ENCODE measurements around the gene GDF9. TPM values are rescaled to one million over a fixed set of nuclear protein-coding genes. Genes with fewer than 3 reads are reported as not detected.

Gene GDF9
- total and polyA plus RNA-seq, 10 of the 15 experiments (the other 5 are each of a cell fraction or from before 2014, with no cell fraction given): 0.11 to 1.5 (median 0.34) TPM

GRCh38 chr5:132832612-132833011, 33.7 kb downstream of the GDF9 start:
- no TSS peak for BruUV-seq (replicated peaks)
- TF ChIP-seq ETV6 (conservative IDR thresholded peaks at IDR 0.05 in 1 of 2, IDR thresholded peaks at IDR 0.05 in 1 of 2; ENCODE audit: borderline replicate concordance in 1 of 2, low read depth in 1 of 2) (no peak), TBL1XR1 (IDR thresholded peaks at IDR 0.05; ENCODE audit: low read depth, low read length) (no peak), MXI1 (IDR thresholded peaks at IDR 0.05; ENCODE audit: low read depth, low read length) (no peak), ZBTB4 (CRISPR knock-in tag; IDR thresholded peaks at IDR 0.05) (no peak), BCL3 (IDR thresholded peaks at IDR 0.05; ENCODE audit: borderline replicate concordance, insufficient read depth, low read depth, low read length, poor library complexity, severe bottlenecking) (peak; percentile 80), CEBPZ (IDR thresholded peaks at IDR 0.05; ENCODE audit: low read depth, low read length) (no peak)
- TF ChIP-seq, protein P1, sequence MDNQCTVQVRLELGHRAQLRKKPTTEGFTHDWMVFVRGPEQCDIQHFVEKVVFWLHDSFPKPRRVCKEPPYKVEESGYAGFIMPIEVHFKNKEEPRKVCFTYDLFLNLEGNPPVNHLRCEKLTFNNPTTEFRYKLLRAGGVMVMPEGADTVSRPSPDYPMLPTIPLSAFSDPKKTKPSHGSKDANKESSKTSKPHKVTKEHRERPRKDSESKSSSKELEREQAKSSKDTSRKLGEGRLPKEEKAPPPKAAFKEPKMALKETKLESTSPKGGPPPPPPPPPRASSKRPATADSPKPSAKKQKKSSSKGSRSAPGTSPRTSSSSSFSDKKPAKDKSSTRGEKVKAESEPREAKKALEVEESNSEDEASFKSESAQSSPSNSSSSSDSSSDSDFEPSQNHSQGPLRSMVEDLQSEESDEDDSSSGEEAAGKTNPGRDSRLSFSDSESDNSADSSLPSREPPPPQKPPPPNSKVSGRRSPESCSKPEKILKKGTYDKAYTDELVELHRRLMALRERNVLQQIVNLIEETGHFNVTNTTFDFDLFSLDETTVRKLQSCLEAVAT (IDR thresholded peaks at IDR 0.05): no peak
- RAD21 ChIA-PET (ENCODE audit: unreplicated experiment): no interaction called here
- Histone ChIP-seq H3K4me2 (ENCODE audit: control insufficient read depth, insufficient read depth) (no peak overlapping the region), H3K4me1 (ENCODE audit: control insufficient read depth, insufficient read depth, low read length) (no peaks in the 10 kb centered on the region; the same call in 1 of the 2 replicates), H3K9ac (ENCODE audit: control insufficient read depth, insufficient read depth, low read length) (no peak overlapping the region), H3K27ac (ENCODE audit: control insufficient read depth, insufficient read depth) (no peak overlapping the region), H3K9me3 (replicated peaks; ENCODE audit: control insufficient read depth, insufficient read depth, low read length) (no peaks in the 10 kb centered on the region), H4K20me1 (ENCODE audit: control insufficient read depth, insufficient read depth) (no peaks in the 10 kb centered on the region), H2AFZ (ENCODE audit: control insufficient read depth, low read depth, low read length) (no peak overlapping the region), H3K79me2 (ENCODE audit: control insufficient read depth, insufficient read depth, low read length) (no peaks in the 10 kb centered on the region), H3K4me3 (no peak overlapping the region), H3K36me3 (ENCODE audit: control insufficient read depth in 2 of 2, insufficient read depth in 2 of 2, low read length in 1 of 2) (no peaks in the 10 kb centered on the region), H3K27me3 (replicated peaks in 1 of 2; ENCODE audit: control insufficient read depth in 2 of 2, insufficient read depth in 2 of 2, low read length in 1 of 2) (no peaks in the 10 kb centered on the region; a peak in 1 of 4 replicates)
- CTCF ChIA-PET: interaction anchor here (0.8 to 6.0 kb wide), 4 partner anchors 31 to 306 kb away, joined by 3 to 46 read pairs (median 8); partner anchors contain the start of genes GDF9 and UQCRQ
- SMC1A ChIA-PET (ENCODE audit: uncharacterized antibody, unreplicated experiment): no interaction called here
- DNase-seq (ENCODE audit: low read depth, low spot score): no peak
- POLR2A ChIA-PET: interaction anchor here (0.5 to 0.7 kb wide), 2 partner anchors 35 to 1046 kb away, joined by 3 read pairs; no protein-coding TSS in a partner anchor
- intact Hi-C loops (cut with micrococcal nuclease; ENCODE audit: unreplicated experiment): no loop called here
- in situ Hi-C loops (cut with MboI): no loop called here
- WGBS (ENCODE audit: insufficient coverage, insufficient replicate concordance, low lambda C conversion rate, missing lambda C conversion rate): 68% methylated on average over 5 of the region's 5 CpGs
- no peak for ATAC-seq
- FAIRE-seq: no peak

Measured in GM12878 (cell line).